ENCODE measurements around the gene DOCK6.

Gene DOCK6, protein sequence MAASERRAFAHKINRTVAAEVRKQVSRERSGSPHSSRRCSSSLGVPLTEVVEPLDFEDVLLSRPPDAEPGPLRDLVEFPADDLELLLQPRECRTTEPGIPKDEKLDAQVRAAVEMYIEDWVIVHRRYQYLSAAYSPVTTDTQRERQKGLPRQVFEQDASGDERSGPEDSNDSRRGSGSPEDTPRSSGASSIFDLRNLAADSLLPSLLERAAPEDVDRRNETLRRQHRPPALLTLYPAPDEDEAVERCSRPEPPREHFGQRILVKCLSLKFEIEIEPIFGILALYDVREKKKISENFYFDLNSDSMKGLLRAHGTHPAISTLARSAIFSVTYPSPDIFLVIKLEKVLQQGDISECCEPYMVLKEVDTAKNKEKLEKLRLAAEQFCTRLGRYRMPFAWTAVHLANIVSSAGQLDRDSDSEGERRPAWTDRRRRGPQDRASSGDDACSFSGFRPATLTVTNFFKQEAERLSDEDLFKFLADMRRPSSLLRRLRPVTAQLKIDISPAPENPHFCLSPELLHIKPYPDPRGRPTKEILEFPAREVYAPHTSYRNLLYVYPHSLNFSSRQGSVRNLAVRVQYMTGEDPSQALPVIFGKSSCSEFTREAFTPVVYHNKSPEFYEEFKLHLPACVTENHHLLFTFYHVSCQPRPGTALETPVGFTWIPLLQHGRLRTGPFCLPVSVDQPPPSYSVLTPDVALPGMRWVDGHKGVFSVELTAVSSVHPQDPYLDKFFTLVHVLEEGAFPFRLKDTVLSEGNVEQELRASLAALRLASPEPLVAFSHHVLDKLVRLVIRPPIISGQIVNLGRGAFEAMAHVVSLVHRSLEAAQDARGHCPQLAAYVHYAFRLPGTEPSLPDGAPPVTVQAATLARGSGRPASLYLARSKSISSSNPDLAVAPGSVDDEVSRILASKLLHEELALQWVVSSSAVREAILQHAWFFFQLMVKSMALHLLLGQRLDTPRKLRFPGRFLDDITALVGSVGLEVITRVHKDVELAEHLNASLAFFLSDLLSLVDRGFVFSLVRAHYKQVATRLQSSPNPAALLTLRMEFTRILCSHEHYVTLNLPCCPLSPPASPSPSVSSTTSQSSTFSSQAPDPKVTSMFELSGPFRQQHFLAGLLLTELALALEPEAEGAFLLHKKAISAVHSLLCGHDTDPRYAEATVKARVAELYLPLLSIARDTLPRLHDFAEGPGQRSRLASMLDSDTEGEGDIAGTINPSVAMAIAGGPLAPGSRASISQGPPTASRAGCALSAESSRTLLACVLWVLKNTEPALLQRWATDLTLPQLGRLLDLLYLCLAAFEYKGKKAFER (N-terminal part only)

DNA sequence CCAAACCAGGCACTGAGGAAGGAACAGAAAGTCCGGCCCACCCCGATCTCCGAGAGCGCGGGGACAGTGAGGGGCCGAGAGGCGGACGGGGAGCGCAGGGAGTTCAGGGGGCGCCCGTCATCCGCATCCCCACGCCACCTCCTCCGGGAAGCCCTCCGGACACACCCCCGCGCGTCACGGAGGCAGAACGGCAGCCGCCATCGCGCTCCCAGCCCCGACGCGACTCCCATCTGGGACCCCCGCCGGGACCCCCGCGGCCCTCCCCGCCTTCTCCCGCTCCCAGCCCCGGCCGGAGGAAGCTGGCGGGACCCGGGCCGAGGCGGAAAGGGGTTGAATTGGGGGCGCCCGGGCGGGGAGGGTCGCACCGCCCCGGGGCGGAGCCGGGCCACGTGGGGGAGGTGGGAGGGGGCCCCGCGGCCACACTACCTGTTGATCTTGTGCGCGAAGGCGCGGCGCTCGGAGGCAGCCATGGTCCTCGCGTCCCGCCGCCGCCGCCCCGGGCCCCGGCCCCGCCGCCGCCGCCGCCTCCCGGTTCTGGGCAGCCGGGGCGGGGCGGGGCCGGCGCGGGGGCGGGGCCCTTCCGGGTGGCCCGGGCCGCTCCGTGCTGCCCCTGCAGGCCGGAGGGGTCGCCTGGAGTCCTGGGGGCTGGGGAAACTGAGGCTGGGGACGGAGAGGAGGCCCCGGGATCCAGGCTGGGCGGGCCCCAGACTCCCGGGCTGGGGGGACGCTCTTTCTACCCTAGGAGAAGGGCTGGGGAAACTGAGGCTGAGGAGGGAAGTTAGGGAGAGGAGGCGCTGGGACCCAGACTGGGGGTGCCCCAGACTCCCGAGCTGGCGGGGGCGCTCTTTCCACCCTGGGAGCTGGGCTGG, at the start of gene DOCK6:
TSS of gene DOCK6 (minus strand) at position 554 of the 869 bp plus-strand sequence. CDS start at position 470, 84 bp downstream.
- TF ChIP-seq, protein P1, sequence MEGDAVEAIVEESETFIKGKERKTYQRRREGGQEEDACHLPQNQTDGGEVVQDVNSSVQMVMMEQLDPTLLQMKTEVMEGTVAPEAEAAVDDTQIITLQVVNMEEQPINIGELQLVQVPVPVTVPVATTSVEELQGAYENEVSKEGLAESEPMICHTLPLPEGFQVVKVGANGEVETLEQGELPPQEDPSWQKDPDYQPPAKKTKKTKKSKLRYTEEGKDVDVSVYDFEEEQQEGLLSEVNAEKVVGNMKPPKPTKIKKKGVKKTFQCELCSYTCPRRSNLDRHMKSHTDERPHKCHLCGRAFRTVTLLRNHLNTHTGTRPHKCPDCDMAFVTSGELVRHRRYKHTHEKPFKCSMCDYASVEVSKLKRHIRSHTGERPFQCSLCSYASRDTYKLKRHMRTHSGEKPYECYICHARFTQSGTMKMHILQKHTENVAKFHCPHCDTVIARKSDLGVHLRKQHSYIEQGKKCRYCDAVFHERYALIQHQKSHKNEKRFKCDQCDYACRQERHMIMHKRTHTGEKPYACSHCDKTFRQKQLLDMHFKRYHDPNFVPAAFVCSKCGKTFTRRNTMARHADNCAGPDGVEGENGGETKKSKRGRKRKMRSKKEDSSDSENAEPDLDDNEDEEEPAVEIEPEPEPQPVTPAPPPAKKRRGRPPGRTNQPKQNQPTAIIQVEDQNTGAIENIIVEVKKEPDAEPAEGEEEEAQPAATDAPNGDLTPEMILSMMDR (IDR thresholded peaks at IDR 0.05) = peak; percentile 50

DNA sequence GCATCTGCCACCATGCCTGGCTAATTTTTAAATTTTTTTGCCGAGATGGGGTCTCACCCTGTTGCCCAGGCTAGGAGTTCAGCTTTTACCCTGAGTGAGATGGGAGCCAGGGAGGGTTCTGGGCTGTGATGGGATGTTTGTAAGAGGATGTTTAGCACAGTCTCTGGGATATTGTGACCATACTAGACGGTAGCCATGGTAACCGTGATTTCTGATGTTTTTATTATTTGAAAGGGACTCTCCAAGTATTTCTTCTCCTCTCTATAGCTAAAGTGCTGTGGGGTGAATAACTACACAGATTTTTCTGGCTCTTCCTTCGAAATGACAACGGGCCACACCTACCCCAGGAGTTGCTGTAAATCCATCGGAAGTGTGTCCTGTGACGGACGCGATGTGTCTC, 44.0 kb upstream of the DOCK6 start:
- TF ChIP-seq, protein P1 (IDR thresholded peaks at IDR 0.05) = no peak

DNA sequence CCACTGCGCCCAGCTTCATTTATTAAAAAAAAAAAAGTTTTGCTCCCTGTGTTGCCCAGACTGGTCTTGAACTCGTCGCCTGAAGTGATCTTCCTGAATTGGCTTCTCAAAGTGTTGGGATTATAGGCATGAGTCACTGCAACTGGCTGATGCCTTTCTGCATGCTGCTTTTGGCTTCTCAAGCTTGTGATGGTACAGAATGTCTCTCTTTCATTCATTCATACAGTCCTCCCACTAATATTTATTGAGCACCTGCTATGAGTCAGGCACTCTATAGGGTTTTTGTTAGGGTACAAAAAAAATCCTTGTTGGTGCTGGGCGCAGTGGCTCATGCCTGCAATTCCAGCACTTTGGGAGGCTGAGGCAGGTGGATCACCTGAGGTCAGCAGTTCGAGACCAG, 42.6 kb upstream of the DOCK6 start:
- TF ChIP-seq, protein P1 (IDR thresholded peaks at IDR 0.05) = no peak

DNA sequence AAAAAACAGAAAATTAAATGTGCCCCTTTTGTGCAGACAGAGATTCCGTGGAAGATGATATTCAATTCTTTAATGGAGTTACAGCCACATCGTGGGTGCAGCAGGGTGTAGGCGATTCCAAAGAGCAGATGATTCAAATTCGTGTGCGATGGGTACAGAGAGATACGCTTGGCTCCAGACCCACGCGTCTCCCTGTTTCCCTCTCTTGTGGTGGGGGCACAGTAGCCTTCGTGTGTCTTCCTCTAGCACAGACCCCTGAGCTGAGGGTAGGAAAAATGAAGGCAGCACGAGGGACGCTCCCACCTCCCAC, 38.4 kb upstream of the DOCK6 start:
- TF ChIP-seq, protein P1 (IDR thresholded peaks at IDR 0.05) = no peak

DNA sequence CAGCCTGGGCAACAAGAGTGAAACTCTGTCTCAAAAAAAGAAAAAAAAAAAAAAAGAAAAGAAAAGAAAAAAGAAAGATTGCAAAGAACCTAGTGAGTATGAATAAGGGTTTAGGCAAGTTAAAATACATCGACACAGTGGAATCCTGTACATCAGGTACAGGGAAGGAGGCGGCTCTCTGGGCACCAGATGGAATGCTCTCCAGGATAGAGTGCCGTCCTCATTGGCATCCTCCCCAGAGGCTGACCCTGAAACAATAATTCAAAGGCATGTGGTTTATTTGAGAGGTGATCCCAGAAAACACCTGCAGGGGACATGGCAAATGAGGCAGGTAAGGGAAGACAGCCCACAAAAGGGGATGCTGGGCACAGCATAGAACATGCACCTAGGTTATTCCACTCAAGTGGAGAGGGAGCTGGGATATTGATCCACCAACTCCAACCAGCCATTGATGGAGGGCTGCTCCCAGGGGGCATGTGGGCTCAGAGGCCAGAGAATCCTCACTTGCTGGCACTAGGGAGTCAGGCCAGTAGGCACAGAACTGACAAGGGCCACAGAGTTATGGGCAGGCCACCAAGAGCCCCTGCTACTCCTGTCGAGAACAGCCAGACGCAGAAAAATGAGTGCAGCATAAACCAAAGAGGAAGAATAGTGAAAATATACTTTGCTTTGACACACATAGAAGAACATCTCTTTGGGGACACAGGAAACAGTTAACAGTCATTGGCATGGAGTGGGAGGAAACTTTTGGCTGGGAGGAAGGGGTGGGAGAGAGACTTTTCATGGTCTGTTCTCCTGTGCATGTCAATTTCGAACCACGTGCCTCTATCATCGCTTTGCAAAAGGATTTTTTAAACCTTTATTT, 37.9 kb upstream of the DOCK6 start:
- TF ChIP-seq, protein P1 (IDR thresholded peaks at IDR 0.05) = no peak

DNA sequence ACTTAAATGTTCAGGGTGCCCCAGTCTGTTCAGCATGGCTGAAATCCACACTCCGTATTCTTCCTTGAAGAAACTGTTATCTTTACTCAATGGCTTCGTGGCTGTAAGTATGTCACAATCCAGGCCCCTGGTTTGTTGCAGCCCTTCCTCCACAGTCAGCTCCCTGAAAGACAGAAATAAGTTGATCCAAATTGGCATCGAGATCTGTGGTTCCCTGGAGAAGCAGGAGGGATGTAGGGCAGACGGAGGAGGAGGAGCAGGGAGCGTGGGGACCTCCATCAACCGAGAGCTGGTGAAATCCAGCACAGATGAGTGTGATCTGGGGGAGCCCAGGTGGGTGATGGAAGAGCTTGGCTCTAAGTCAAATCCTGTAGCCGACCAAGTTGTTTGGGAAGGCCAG, 33.9 kb upstream of the DOCK6 start:
- TF ChIP-seq, protein P1 (IDR thresholded peaks at IDR 0.05) = no peak

Measured in LNCAP (cell line).